A549 (cell line): ENCODE measurements around the gene C1QTNF7. TPM values are rescaled to one million over a fixed set of nuclear protein-coding genes. Genes with fewer than 3 reads are reported as not detected.

Experiments used
- ATAC-seq, 2 experiments: fragments of 200-7000 bp in 1 of 2; fragments of >200 bp in 1 of 2; cut with Nextera tagmentation in 1 of 2; cut with Tn5 transposase in 1 of 2; 3 replicates each; pipeline versions ENCODE4 v1.8.0 to v1.9.1; 2018 to 2020; ENCODE audit warnings: mild to moderate bottlenecking in 1 of 2, moderate library complexity in 1 of 2
- CTCF ChIA-PET: fragments of 300-600 bp; sonication (Branson Sonifier 250); formaldehyde crosslinking; extraction: SDS; loops from one replicate; lab custom pipeline; 2021; ENCODE audit warnings: antibody characterized with exemption, inconsistent platforms; lab: Yijun Ruan, JAX
- POLR2A ChIA-PET: fragments of 350-600 bp; formaldehyde crosslinking; extraction: SDS; loops from one replicate; lab custom pipeline; 2021; ENCODE audit warnings: antibody characterized with exemption, inconsistent platforms; lab: Yijun Ruan, JAX
- DNase-seq, 2 experiments: peaks; one replicate each; pipeline versions ENCODE4 v3.0.0 to v3.0.0-alpha.2; 2011 to 2016; ENCODE audit warnings: low read depth in 1 of 2, low spot score in 1 of 2
- FAIRE-seq: peaks from 2 replicates; lab custom pipeline; 2011; peaks lifted over from hg19 to GRCh38; lab: Jason Lieb, UNC
- H3K27ac ChIP-seq, 2 experiments: fragments of >200 bp; sonication (Bioruptor Twin); formaldehyde crosslinking; 3 replicates each; pipeline ENCODE4 v1.5.1; 2016 to 2017
- H3K4me1 ChIP-seq: fragments of >200 bp; sonication (Bioruptor Twin); formaldehyde crosslinking; 3 replicates; pipeline ENCODE4 v1.6.1; 2016
- H3K4me2 ChIP-seq: fragments of >200 bp; sonication (Bioruptor Twin); formaldehyde crosslinking; 3 replicates; pipeline ENCODE4 v1.6.1; 2016
- H3K4me3 ChIP-seq: fragments of >200 bp; sonication (Bioruptor Twin); formaldehyde crosslinking; 3 replicates; pipeline ENCODE4 v1.5.1; 2016
- H3K9me3 ChIP-seq: fragments of >200 bp; sonication (Bioruptor Twin); formaldehyde crosslinking; 3 replicates; pipeline ENCODE4 v1.6.1; 2016
- BCL3 ChIP-seq: fragments of >200 bp; sonication (Bioruptor Twin); formaldehyde crosslinking; IDR thresholded peaks from 3 replicates; pipeline ENCODE4 v1.6.1; 2016
- CEBPB ChIP-seq, 2 experiments: fragments of >200 bp in 1 of 2; sonication (Bioruptor Twin) in 1 of 2; formaldehyde crosslinking in 1 of 2; IDR thresholded peaks; 2 replicates each; pipeline ENCODE4 v1.6.1; 2012 to 2016
- CHD4 ChIP-seq: fragments of 200-600 bp; sonication (generic); IDR thresholded peaks from 2 replicates; pipeline ENCODE4 v1.6.1; 2016; ENCODE audit warnings: antibody characterized with exemption, mild to moderate bottlenecking, borderline replicate concordance
- EHF ChIP-seq: fragments of 250-450 bp; sonication (Bioruptor Pico); IDR thresholded peaks from 2 replicates; pipeline ENCODE4 v1.5.0; 2020; ENCODE audit warnings: mild to moderate bottlenecking
- GATA3 ChIP-seq: IDR thresholded peaks from 2 replicates; pipeline ENCODE4 v1.6.1; 2012; ENCODE audit warnings: borderline replicate concordance
- JUN ChIP-seq, 2 experiments: fragments of >200 bp; sonication (Bioruptor Twin); formaldehyde crosslinking; IDR thresholded peaks; 2 replicates in 1 of 2; 3 replicates in 1 of 2; pipeline ENCODE4 v1.6.1; 2016 to 2017
- PHF8 ChIP-seq: fragments of 200-600 bp; sonication (generic); IDR thresholded peaks from 2 replicates; pipeline ENCODE4 v1.6.1; 2016; ENCODE audit warnings: low read depth, mild to moderate bottlenecking, antibody characterized with exemption, moderate library complexity, borderline replicate concordance
- RAD21 ChIP-seq, 2 experiments: fragments of >200 bp in 1 of 2; sonication (Bioruptor Twin) in 1 of 2; formaldehyde crosslinking in 1 of 2; IDR thresholded peaks in 1 of 2; conservative IDR thresholded peaks in 1 of 2; 2 replicates in 1 of 2; 3 replicates in 1 of 2; pipeline ENCODE4 v1.6.1; 2012 to 2018; ENCODE audit warnings: inconsistent platforms in 1 of 2
- SMC3 ChIP-seq: fragments of >200 bp; sonication (Bioruptor Twin); formaldehyde crosslinking; IDR thresholded peaks from 3 replicates; pipeline ENCODE4 v1.6.1; 2018; ENCODE audit warnings: inconsistent platforms
- TP53 ChIP-seq: fragments of 250-450 bp; sonication (Bioruptor Pico); IDR thresholded peaks from 2 replicates; pipeline ENCODE4 v1.5.0; 2021; ENCODE audit warnings: mild to moderate bottlenecking, moderate library complexity
- ZC3H11A ChIP-seq: fragments of 450-650 bp; IDR thresholded peaks from 2 replicates; pipeline ENCODE4 v1.6.1; 2014; ENCODE audit warnings: antibody characterized with exemption, mild to moderate bottlenecking
- ZNF302 ChIP-seq: fragments of 250-450 bp; sonication (Bioruptor Pico); IDR thresholded peaks from 2 replicates; pipeline ENCODE4 v1.9.0; 2021; ENCODE audit warnings: inconsistent platforms, mild to moderate bottlenecking, moderate library complexity
- ZSCAN20 ChIP-seq: fragments of 250-450 bp; sonication (Bioruptor Pico); IDR thresholded peaks from 2 replicates; pipeline ENCODE4 v1.8.0; 2022; ENCODE audit warnings: mild to moderate bottlenecking, moderate library complexity
- WGBS: methylation state at CpG from one replicate; pipeline ENCODE4 v1.1.6; 2017; ENCODE audit errors: missing lambda C conversion rate; 5-methylcytosine and 5-hydroxymethylcytosine counted together
- polyA plus RNA-seq, 4 experiments: library from polyadenylated mRNA; depleted of rRNA in 3 of 4; stranded (reverse); fragments of >200 nt; fragmentation: RNase III in 1 of 4; extraction: RNeasy Plus Mini Kit Qiagen cat#74134 plus additional on column Dnase treatment in 1 of 4; gene quantifications; 2 replicates in 3 of 4; 3 replicates in 1 of 4; pipeline ENCODE4 v1.2.3, GENCODE V29; 2011 to 2017
- TF ChIP-seq, protein P1 (sequence below): fragments of >200 bp; sonication (Bioruptor Twin); formaldehyde crosslinking; IDR thresholded peaks from 3 replicates; pipeline ENCODE4 v1.5.1; 2016
- TF ChIP-seq, protein P2 (sequence below): IDR thresholded peaks from 2 replicates; pipeline ENCODE4 v1.6.1; 2012
- TF ChIP-seq, protein P3 (sequence below): fragments of 250-450 bp; sonication (Bioruptor Pico); IDR thresholded peaks from 2 replicates; pipeline ENCODE4 v1.5.0; 2020; ENCODE audit warnings: low read depth, mild to moderate bottlenecking, moderate library complexity

The C1QTNF7 gene
- polyA plus RNA-seq, 2 of the 4 experiments (the other 2 are of a cell fraction) = not detected

- TF ChIP-seq RAD21 (conservative IDR thresholded peaks at IDR 0.05 in 1 of 2, IDR thresholded peaks at IDR 0.05 in 1 of 2) = peak; percentile 72 to 77
- no peak for TF ChIP-seq EHF (CRISPR knock-in tag)
- TF ChIP-seq, protein P1, sequence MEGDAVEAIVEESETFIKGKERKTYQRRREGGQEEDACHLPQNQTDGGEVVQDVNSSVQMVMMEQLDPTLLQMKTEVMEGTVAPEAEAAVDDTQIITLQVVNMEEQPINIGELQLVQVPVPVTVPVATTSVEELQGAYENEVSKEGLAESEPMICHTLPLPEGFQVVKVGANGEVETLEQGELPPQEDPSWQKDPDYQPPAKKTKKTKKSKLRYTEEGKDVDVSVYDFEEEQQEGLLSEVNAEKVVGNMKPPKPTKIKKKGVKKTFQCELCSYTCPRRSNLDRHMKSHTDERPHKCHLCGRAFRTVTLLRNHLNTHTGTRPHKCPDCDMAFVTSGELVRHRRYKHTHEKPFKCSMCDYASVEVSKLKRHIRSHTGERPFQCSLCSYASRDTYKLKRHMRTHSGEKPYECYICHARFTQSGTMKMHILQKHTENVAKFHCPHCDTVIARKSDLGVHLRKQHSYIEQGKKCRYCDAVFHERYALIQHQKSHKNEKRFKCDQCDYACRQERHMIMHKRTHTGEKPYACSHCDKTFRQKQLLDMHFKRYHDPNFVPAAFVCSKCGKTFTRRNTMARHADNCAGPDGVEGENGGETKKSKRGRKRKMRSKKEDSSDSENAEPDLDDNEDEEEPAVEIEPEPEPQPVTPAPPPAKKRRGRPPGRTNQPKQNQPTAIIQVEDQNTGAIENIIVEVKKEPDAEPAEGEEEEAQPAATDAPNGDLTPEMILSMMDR = peak; percentile 68
- TF ChIP-seq SMC3 = peak; percentile 73
- TF ChIP-seq TP53 = no peak
- Histone ChIP-seq H3K9me3 (no peaks in the 10 kb centered on the region), H3K4me2 (no peak overlapping the region), H3K4me3 (no peak overlapping the region), H3K4me1 (peaks cover 4% of the 10 kb centered on the region), H3K27ac (peak overlapping the region in 1 of 2 experiments; percentile 64; a peak in 2 of 6 replicates)
- peak; percentile 68 to 81; a peak in 5 of 6 replicates for ATAC-seq
- POLR2A ChIA-PET = no interaction called here
- 20% methylated on average over 7 of the region's 7 CpGs for WGBS
- FAIRE-seq = no peak
- DNase-seq = peak in 1 of 2 experiments; percentile 37
- CTCF ChIA-PET = interaction anchor here (0.6 to 3.9 kb wide), 30 partner anchors 9 to 1946 kb away, joined by 3 to 56 read pairs (median 4); partner anchors contain the start of gene CC2D2A
Observed at GRCh38 chr4:15457406-15458201, 29.8 kb downstream of the C1QTNF7 start.

DNA sequence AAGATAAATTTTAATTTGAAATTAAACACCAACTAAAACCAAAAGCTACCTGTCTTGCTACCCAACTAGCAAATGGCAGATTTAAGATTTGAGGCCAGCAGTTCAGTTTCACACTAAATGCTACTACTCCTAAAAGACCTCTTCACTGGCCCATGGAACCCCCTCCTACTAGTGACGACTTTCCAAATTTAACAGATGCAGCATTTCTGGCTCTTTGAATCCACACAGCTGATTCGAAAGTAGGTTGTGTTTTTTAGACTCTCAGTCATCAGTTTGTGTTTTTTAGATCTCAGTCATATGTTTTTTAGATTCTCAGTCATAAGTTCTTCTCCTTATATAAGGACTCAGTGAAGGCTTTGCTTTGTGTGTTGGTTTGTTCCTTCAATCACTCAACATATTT, 30.8 kb downstream of the C1QTNF7 start:
- Histone ChIP-seq H3K4me3 (no peak overlapping the region), H3K9me3 (no peaks in the 10 kb centered on the region), H3K4me1 (no peaks in the 10 kb centered on the region), H3K27ac (no peak overlapping the region), H3K4me2 (no peak overlapping the region)
- DNase-seq = no peak
- CTCF ChIA-PET = interaction anchor here (1.1 to 3.9 kb wide), 11 partner anchors 12 to 1710 kb away, joined by 3 to 56 read pairs (median 6); partner anchors contain the start of gene CC2D2A
- POLR2A ChIA-PET = no interaction called here
- no peak for FAIRE-seq
- no peak for ATAC-seq
- 6% methylated on average over 2 of the region's 2 CpGs for WGBS
- TF ChIP-seq CEBPB (IDR thresholded peaks at IDR 0.05) (no peak), PHF8 (no peak), ZNF302 (CRISPR knock-in tag) (no peak), CHD4 (no peak), ZSCAN20 (no peak), JUN (IDR thresholded peaks at IDR 0.05) (no peak), BCL3 (no peak), ZC3H11A (no peak), GATA3 (no peak)
- TF ChIP-seq, protein P2, sequence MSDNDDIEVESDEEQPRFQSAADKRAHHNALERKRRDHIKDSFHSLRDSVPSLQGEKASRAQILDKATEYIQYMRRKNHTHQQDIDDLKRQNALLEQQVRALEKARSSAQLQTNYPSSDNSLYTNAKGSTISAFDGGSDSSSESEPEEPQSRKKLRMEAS = no peak
- TF ChIP-seq, protein P3, sequence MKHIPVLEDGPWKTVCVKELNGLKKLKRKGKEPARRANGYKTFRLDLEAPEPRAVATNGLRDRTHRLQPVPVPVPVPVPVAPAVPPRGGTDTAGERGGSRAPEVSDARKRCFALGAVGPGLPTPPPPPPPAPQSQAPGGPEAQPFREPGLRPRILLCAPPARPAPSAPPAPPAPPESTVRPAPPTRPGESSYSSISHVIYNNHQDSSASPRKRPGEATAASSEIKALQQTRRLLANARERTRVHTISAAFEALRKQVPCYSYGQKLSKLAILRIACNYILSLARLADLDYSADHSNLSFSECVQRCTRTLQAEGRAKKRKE (CRISPR knock-in tag) = no peak
- TF ChIP-seq, protein P1 = no peak
- TF ChIP-seq, all 56 proteins: peak for 0
